ENCODE measurements around the gene DAZAP1. TPM values are rescaled to one million over a fixed set of nuclear protein-coding genes. Genes with fewer than 3 reads are reported as not detected.

Gene DAZAP1
- total RNA-seq, 1 experiment from 2014 or later: 177 TPM

GRCh38 chr19:1450735-1451731, 43.6 kb downstream of the DAZAP1 start:
- Histone ChIP-seq H3K9me2 (replicated peaks; ENCODE audit: low read length) (no peaks in the 10 kb centered on the region), H3K4me3 (ENCODE audit: low read length) (no peak overlapping the region), H3K4me2 (ENCODE audit: low read length) (no peak overlapping the region), H3K79me2 (ENCODE audit: low read length) (no peaks in the 10 kb centered on the region), H3K9me3 (ENCODE audit: low read length) (no peaks in the 10 kb centered on the region), H3F3A (ENCODE audit: low read length, unreplicated experiment) (no peaks in the 10 kb centered on the region), H3K27me3 (ENCODE audit: low read length) (peaks cover 15% of the 10 kb centered on the region), H4K20me1 (ENCODE audit: low read length) (no peaks in the 10 kb centered on the region), H3K27ac (ENCODE audit: low read length) (no peak overlapping the region), H3K9ac (ENCODE audit: low read length) (no peak overlapping the region), H2AFZ (ENCODE audit: low read length) (no peak overlapping the region), H3K36me3 (ENCODE audit: low read depth, low read length) (no peaks in the 10 kb centered on the region), H3K4me1 (ENCODE audit: insufficient read depth, low read length) (peaks cover 10% of the 10 kb centered on the region; the same call in 1 of the 2 replicates)
- no peak for ATAC-seq
- intact Hi-C loops (cut with micrococcal nuclease): no loop called here
- no peak for DNase-seq
- POLR2A ChIA-PET (ENCODE audit: unreplicated experiment): no interaction called here
- BruUV-seq (replicated peaks): no TSS peak
- no peak for TF ChIP-seq EZH2 (IDR thresholded peaks at IDR 0.05; ENCODE audit: low read length, unreplicated experiment)
- TF ChIP-seq EZH2phosphoT487 (IDR thresholded peaks at IDR 0.05; ENCODE audit: borderline replicate concordance, low read length): no peak
- TF ChIP-seq CTCF (conservative IDR thresholded peaks at IDR 0.05; ENCODE audit: low read depth, low read length): no peak
- CTCF ChIA-PET: no interaction called here

GRCh38 chr19:1451916-1452801, 44.8 kb downstream of the DAZAP1 start:
- Histone ChIP-seq H3K9ac (ENCODE audit: low read length) (no peak overlapping the region), H3K79me2 (ENCODE audit: low read length) (no peaks in the 10 kb centered on the region), H4K20me1 (ENCODE audit: low read length) (no peaks in the 10 kb centered on the region), H3K4me3 (ENCODE audit: low read length) (no peak overlapping the region), H2AFZ (ENCODE audit: low read length) (no peak overlapping the region), H3K27ac (ENCODE audit: low read length) (no peak overlapping the region), H3K4me2 (ENCODE audit: low read length) (no peak overlapping the region), H3K9me3 (ENCODE audit: low read length) (no peaks in the 10 kb centered on the region), H3K9me2 (replicated peaks; ENCODE audit: low read length) (no peaks in the 10 kb centered on the region), H3K4me1 (ENCODE audit: insufficient read depth, low read length) (peaks cover 10% of the 10 kb centered on the region; the same call in 1 of the 2 replicates), H3K27me3 (ENCODE audit: low read length) (peaks cover 15% of the 10 kb centered on the region), H3K36me3 (ENCODE audit: low read depth, low read length) (no peaks in the 10 kb centered on the region), H3F3A (ENCODE audit: low read length, unreplicated experiment) (no peaks in the 10 kb centered on the region)
- no TSS peak for BruUV-seq (replicated peaks)
- ChIA-PET CTCF (no interaction called here), POLR2A (ENCODE audit: unreplicated experiment) (no interaction called here)
- intact Hi-C loops (cut with micrococcal nuclease): no loop called here
- TF ChIP-seq EZH2phosphoT487 (IDR thresholded peaks at IDR 0.05; ENCODE audit: borderline replicate concordance, low read length): no peak
- TF ChIP-seq CTCF (conservative IDR thresholded peaks at IDR 0.05; ENCODE audit: low read depth, low read length): no peak
- TF ChIP-seq EZH2 (IDR thresholded peaks at IDR 0.05; ENCODE audit: low read length, unreplicated experiment): no peak
- ATAC-seq: no peak
- no peak for DNase-seq
